Sciatic nerve (tissue), 2 donors: Measurements from ENCODE around the gene TRPC1. TPM values are rescaled to one million over a fixed set of nuclear protein-coding genes. Genes with fewer than 3 reads are reported as not detected.
"Not testable (repeated sequence)": the region's sequence is repeated elsewhere in the genome, so short reads cannot be mapped to it uniquely, and the experiment has no call there.

Source experiments
- ATAC-seq: fragments of 200-7000 bp; cut with Tn5 transposase; one replicate; pipeline ENCODE4 v1.9.1; 2020; ENCODE audit warnings: mild to moderate bottlenecking, moderate library complexity
- DNase-seq: peaks from one replicate; pipeline ENCODE4 v3.0.0-alpha.2; 2020; ENCODE audit warnings: low spot score
- intact Hi-C: fragments of 100-400 bp; cut with DNase I; formaldehyde crosslinking; loops from one replicate; pipeline ENCODE4 v1.14.2; 2022
- total RNA-seq: library from RNA; stranded (reverse); fragmentation: NEBNext Ultra II Directional; extraction: Animal tissue kit (Norgen Biotek cat#: 25700); gene quantifications from one replicate; pipeline ENCODE4 v1.2.1, GENCODE V29; 2021
- donor health status: DM: no; HTN: no; CAD: no.
- donor health status: DM: no; HTN: no; CAD: no.

The TRPC1 gene
- total RNA-seq = 30.4 TPM

- intact Hi-C loops = no loop called here
- peak; percentile 93 for ATAC-seq
- DNase-seq = peak; percentile 82
These were observed at the start of gene TRPC1 for GRCh38 chr3:142723968-142724681. Gene TRPC1, plus strand, starts transcription at chr3:142724034. Its CDS starts 526 bp downstream, at chr3:142724560.

- DNase-seq (no peak), ATAC-seq (no peak)
- intact Hi-C loops = no loop called here
These were observed 47.7 kb upstream of the TRPC1 start for GRCh38 chr3:142676151-142676550.

DNA sequence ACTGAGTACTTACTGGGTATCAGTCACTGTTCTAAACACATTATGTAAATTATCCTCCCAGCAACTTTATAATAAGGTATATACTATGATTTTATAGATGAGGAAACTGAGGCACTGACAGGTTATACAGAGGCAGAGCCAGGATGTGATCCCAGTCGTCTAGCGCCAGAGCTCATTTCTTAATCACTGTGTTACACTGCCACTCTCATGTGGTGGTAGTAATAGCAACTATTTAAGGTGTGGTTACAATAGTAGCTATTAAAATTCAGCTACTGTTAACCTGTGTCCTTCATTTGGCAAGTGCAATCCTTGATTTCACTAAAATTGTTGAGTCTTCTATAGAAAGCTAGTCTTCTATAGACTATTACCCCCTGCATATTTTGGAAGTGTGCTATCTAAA, 43.1 kb upstream of the TRPC1 start:
- ATAC-seq (no peak), DNase-seq (no peak)
- intact Hi-C loops = no loop called here

GRCh38 chr3:142690613-142691012, 33.2 kb upstream of the TRPC1 start:
- DNase-seq (no peak), ATAC-seq (no peak)
- intact Hi-C loops = no loop called here

DNA sequence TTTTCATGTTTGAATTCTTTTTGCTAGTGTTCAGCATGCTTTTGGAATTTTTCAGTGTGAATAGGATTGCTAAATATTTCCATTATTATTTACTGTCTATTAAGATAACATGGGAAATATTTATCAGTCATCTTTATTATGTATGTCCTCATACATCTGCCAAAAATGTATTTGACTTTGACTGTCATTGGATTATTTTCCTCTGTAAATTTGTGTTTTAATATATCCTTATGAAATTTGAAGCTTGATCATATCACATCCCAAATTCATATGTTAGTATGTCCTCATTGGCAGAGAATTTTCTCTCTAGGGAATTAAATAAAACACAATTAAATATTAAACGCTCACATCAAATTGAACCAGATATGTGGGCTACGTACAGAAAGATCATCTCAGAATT, 32.3 kb upstream of the TRPC1 start:
- no peak for ATAC-seq
- intact Hi-C loops = no loop called here

DNA sequence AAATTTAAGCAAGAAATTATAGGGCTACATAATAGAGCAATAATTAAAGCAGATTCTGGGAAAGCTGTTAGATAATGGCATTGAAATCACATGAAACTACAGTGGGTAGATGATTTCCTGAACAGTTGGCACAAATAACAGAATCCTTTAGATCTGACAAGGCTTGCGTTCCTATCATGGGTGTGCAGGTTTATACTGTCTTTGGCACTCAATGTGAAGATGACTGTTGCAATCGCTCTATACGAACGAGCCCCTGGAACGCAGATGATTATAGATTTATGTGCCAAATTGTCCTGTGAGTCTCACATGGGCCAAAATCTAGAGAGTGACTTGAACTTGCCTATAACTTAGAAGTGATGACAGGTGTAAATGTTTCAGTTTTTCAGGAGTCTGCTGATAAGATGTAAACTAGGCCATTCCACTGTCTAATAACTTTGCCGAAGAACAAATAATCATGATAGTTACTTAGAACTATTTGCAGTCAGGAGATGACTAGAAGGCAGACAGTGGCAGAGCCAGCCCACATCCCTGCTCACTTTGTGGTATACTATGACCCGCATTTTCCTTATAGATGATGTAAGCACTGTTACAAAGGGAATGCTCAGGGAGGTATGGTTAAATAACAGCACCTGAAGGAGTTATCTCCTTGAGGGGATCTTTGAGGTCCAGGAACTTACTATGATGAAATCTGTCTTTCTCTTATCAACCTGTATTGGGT, 30.5 kb upstream of the TRPC1 start:
- no peak for ATAC-seq
- intact Hi-C loops = no loop called here
- DNase-seq = no peak

More for the DNA sequence above, 32.3 kb upstream of the TRPC1 start:
- DNase-seq = no peak

GRCh38 chr3:142694225-142694624, 29.6 kb upstream of the TRPC1 start:
- intact Hi-C loops = no loop called here
- no peak for ATAC-seq
- DNase-seq = no peak

- intact Hi-C loops = no loop called here
These were observed 18.6 kb upstream of the TRPC1 start for GRCh38 chr3:142705198-142705597.

GRCh38 chr3:142706321-142707127, 17.3 kb upstream of the TRPC1 start:
- ATAC-seq (no peak), DNase-seq (no peak)
- intact Hi-C loops = no loop called here

More at GRCh38 chr3:142705198-142705597, 18.6 kb upstream of the TRPC1 start:
- DNase-seq (no peak), ATAC-seq (no peak)

GRCh38 chr3:142709207-142709606, 14.6 kb upstream of the TRPC1 start:
- intact Hi-C loops = no loop called here
- no peak for DNase-seq

GRCh38 chr3:142714882-142715281, 9.0 kb upstream of the TRPC1 start:
- ATAC-seq, DNase-seq, intact Hi-C loops: not testable (repeated sequence)

More at GRCh38 chr3:142709207-142709606, 14.6 kb upstream of the TRPC1 start:
- no peak for ATAC-seq

DNA sequence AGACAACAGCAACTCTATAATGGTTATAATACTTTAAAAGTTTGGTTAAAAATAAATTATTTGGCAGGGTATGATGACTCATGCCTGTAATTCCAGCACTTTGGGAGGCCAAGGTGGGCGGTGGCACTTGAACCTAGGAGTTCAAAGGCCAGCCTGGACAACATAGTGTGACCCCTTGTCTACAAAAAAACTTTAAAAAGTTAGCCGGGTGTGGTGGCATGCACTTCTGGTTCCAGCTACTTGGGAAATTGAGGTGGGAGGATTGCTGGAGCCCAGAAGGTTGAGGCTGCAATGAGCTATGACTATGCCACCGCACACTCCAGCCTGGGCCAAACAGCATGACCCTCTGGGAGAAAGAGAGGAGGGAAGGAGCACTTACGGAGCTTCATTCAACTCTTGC, 7.7 kb upstream of the TRPC1 start:
- ATAC-seq (no peak), DNase-seq (no peak)
- intact Hi-C loops = no loop called here

DNA sequence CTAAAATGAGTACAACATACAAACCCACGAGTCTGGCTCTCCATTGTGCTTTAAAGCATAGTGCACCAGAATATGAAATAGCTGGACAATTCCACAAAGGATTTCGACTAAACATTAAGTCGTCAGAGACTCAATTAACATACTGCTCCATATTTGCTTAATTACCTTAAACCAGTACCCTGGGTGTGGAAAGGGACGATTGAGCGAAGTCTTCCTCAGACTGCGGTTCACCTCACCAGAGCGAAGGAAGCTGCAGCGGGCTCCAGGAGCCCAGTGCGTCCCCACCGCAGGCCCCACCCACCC, 218 bp upstream of the TRPC1 start:
- no peak for DNase-seq
- peak; percentile 26 for ATAC-seq
- intact Hi-C loops = no loop called here

- DNase-seq (peak; percentile 62), ATAC-seq (peak; percentile 77)
- intact Hi-C loops = no loop called here
These were observed 985 bp downstream of the TRPC1 start for GRCh38 chr3:142724682-142725356.

- ATAC-seq = no peak
- DNase-seq = no peak
- intact Hi-C loops = no loop called here
These were observed 1.5 kb downstream of the TRPC1 start for GRCh38 chr3:142725357-142725739.

- ATAC-seq (no peak), DNase-seq (no peak)
- intact Hi-C loops = no loop called here
These were observed 2.2 kb downstream of the TRPC1 start for GRCh38 chr3:142726017-142726416.

GRCh38 chr3:142732066-142732465, 8.2 kb downstream of the TRPC1 start:
- intact Hi-C loops = no loop called here
- DNase-seq (no peak), ATAC-seq (no peak)

- no peak for DNase-seq
- intact Hi-C loops = no loop called here
- ATAC-seq = no peak
These were observed 11.0 kb downstream of the TRPC1 start for GRCh38 chr3:142734834-142735233.

DNA sequence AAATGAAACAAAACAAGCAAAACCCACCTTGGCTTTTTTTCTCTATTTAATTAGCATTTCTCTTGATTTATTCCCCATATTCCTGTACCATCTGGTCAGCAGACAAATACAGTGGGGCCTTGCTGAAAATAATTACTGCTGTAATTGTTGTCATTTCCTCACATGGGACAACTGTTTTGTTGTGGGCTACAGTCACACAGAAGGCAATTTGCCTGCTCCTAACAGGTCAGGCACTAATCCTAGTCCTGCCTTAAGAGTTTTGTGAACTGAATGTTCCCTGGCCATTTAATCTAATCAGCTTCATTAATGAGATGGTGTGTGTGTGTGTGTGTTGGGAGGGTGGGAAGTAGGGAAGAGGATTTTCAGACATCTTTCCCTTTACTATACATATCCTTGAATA, 11.6 kb downstream of the TRPC1 start:
- DNase-seq (no peak), ATAC-seq (no peak)
- intact Hi-C loops = no loop called here
